HCT116 (cell line): ENCODE data around the gene NBAS. TPM values are rescaled to one million over a fixed set of nuclear protein-coding genes. Genes with fewer than 3 reads are reported as not detected.

Experiments used
- ATAC-seq: fragments of 200-7000 bp; cut with Tn5 transposase; 2 replicates; pipeline ENCODE4 v1.9.1; 2020; ENCODE audit warnings: mild to moderate bottlenecking, moderate library complexity
- BruUV-seq: library from RNA; stranded (reverse); fragments of 400-500 nt; replicated peaks from 2 replicates; lab custom pipeline; 2021; lab: Mats Ljungman, UMichigan
- CTCF ChIA-PET: fragments of 300-600 bp; sonication (Branson Sonifier 250); formaldehyde crosslinking; loops from one replicate; lab custom pipeline; 2021; ENCODE audit warnings: antibody characterized with exemption; lab: Charles Lee
- POLR2A ChIA-PET: fragments of 300-600, 350-600 bp; sonication (Branson Sonifier 250); formaldehyde crosslinking; loops from one replicate; lab custom pipeline; 2021; ENCODE audit warnings: antibody characterized with exemption; lab: Charles Lee
- RAD21 ChIA-PET, 2 experiments: fragments of 300-600 bp; sonication (Branson Sonifier 250); formaldehyde crosslinking; loops; one replicate each; lab custom pipeline; 2023; ENCODE audit warnings: low total read pairs in 2 of 2; ENCODE audit not compliant: uncharacterized antibody in 2 of 2, unreplicated experiment in 2 of 2, low non-redundant PET in 1 of 2; lab: Charles Lee
- DNase-seq: peaks from one replicate; pipeline ENCODE4 v3.0.0-alpha.2; 2010; ENCODE audit warnings: low read depth, low spot score
- H2AFZ ChIP-seq: fragments of 200-600 bp; shearing (Covaris generic), sonication (generic); 2 replicates; pipeline ENCODE4 v1.6.1; 2017; ENCODE audit warnings: low read depth, mixed run types, mixed read lengths, antibody characterized with exemption, low read length; ENCODE audit not compliant: poor library complexity, severe bottlenecking
- H3K27ac ChIP-seq: 2 replicates; pipeline ENCODE4 v1.5.1; 2012; ENCODE audit warnings: low read depth, low read length
- H3K27me3 ChIP-seq: fragments of 200-600 bp; sonication (generic); 2 replicates; pipeline ENCODE4 v1.6.1; 2016; ENCODE audit warnings: mixed run types, low read length, mixed read lengths; ENCODE audit not compliant: insufficient read depth
- H3K36me3 ChIP-seq, 2 experiments: fragments of 200-500 bp in 1 of 2; fragments of 200-600 bp in 1 of 2; sonication (Bioruptor generic) in 1 of 2; sonication (generic) in 1 of 2; 2 replicates each; pipeline versions ENCODE4 v1.5.1 to v1.6.1; 2014 to 2016; ENCODE audit warnings: low read length in 2 of 2, inconsistent platforms in 1 of 2, mixed read lengths in 1 of 2, mixed run types in 1 of 2; ENCODE audit not compliant: insufficient read depth in 2 of 2, control insufficient read depth in 1 of 2
- H3K4me1 ChIP-seq, 2 experiments: fragments of 200-600 bp in 1 of 2; sonication (generic) in 1 of 2; 2 replicates each; pipeline versions ENCODE4 v1.5.1 to v1.6.1; 2012 to 2017; ENCODE audit warnings: low read length in 2 of 2, inconsistent platforms in 1 of 2, mild to moderate bottlenecking in 1 of 2, mixed read lengths in 1 of 2, mixed run types in 1 of 2, moderate library complexity in 1 of 2; ENCODE audit not compliant: insufficient read depth in 2 of 2, control insufficient read depth in 1 of 2
- H3K4me2 ChIP-seq: fragments of 200-600 bp; sonication (generic); 2 replicates; pipeline ENCODE4 v1.6.1; 2017; ENCODE audit warnings: mixed run types, low read length, mixed read lengths
- H3K4me3 ChIP-seq, 2 experiments: fragments of 200-600 bp in 1 of 2; sonication (generic) in 1 of 2; replicated peaks in 1 of 2; 2 replicates each; pipeline ENCODE4 v1.5.1; 2011 to 2016; ENCODE audit warnings: low read length in 2 of 2, control low read depth in 1 of 2, low read depth in 1 of 2, mild to moderate bottlenecking in 1 of 2, mixed read lengths in 1 of 2, mixed run types in 1 of 2
- H3K79me2 ChIP-seq: fragments of 200-600 bp; sonication (generic); 2 replicates; pipeline ENCODE4 v1.6.1; 2017; ENCODE audit warnings: mild to moderate bottlenecking, mixed run types, low read length, moderate library complexity, mixed read lengths; ENCODE audit not compliant: insufficient read depth
- H3K9ac ChIP-seq: fragments of 200-600 bp; sonication (generic); 2 replicates; pipeline ENCODE4 v1.6.1; 2016; ENCODE audit warnings: low read length, mixed read lengths
- H3K9me2 ChIP-seq: fragments of 200-600 bp; sonication (generic), shearing (Covaris generic); 2 replicates; pipeline ENCODE4 v1.6.1; 2017; ENCODE audit warnings: mixed run types, mild to moderate bottlenecking, moderate library complexity; ENCODE audit not compliant: insufficient read depth
- H3K9me3 ChIP-seq, 2 experiments: fragments of 200-500 bp in 1 of 2; fragments of 200-600 bp in 1 of 2; sonication (Bioruptor generic) in 1 of 2; sonication (generic) in 1 of 2; 2 replicates each; pipeline ENCODE4 v1.6.1; 2014 to 2017; ENCODE audit warnings: low read length in 2 of 2, mixed read lengths in 2 of 2, inconsistent platforms in 1 of 2, low read depth in 1 of 2, mild to moderate bottlenecking in 1 of 2, mixed run types in 1 of 2, moderate library complexity in 1 of 2; ENCODE audit not compliant: control insufficient read depth in 1 of 2, insufficient read depth in 1 of 2
- H4K20me1 ChIP-seq: fragments of 200-600 bp; sonication (generic), shearing (Covaris generic); 2 replicates; pipeline ENCODE4 v1.6.1; 2017; ENCODE audit warnings: mixed run types, mild to moderate bottlenecking, moderate library complexity; ENCODE audit not compliant: insufficient read depth
- CBX3 ChIP-seq: IDR thresholded peaks from 2 replicates; pipeline ENCODE4 v1.6.1; 2012; ENCODE audit warnings: low read depth
- CEBPB ChIP-seq: IDR thresholded peaks from 2 replicates; pipeline ENCODE4 v1.6.1; 2012; ENCODE audit warnings: low read depth
- ELF1 ChIP-seq: IDR thresholded peaks from 2 replicates; pipeline ENCODE4 v1.6.1; 2012; ENCODE audit warnings: low read depth, borderline replicate concordance
- EZH2 ChIP-seq: fragments of 200-600 bp; sonication (generic); IDR thresholded peaks from 2 replicates; pipeline ENCODE4 v1.6.1; 2017; ENCODE audit warnings: antibody characterized with exemption, mixed run types
- EZH2phosphoT487 ChIP-seq: fragments of 200-600 bp; IDR thresholded peaks from 2 replicates; pipeline ENCODE4 v1.6.1; 2018; ENCODE audit warnings: antibody characterized with exemption, borderline replicate concordance
- FOSL1 ChIP-seq: IDR thresholded peaks from 2 replicates; pipeline ENCODE4 v1.6.1; 2012; ENCODE audit warnings: low read depth
- POLR2AphosphoS5 ChIP-seq: IDR thresholded peaks from 2 replicates; pipeline ENCODE4 v1.6.1; 2011; ENCODE audit warnings: mild to moderate bottlenecking, low read depth, low read length, moderate library complexity
- RAD21 ChIP-seq: IDR thresholded peaks from 2 replicates; pipeline ENCODE4 v1.6.1; 2012; ENCODE audit warnings: low read depth, mild to moderate bottlenecking
- SIN3A ChIP-seq: IDR thresholded peaks from 2 replicates; pipeline ENCODE4 v1.6.1; 2012; ENCODE audit warnings: low read depth
- SRF ChIP-seq: IDR thresholded peaks from 2 replicates; pipeline ENCODE4 v1.6.1; 2012; ENCODE audit warnings: low read depth
- intact Hi-C: fragments of 100-400 bp; cut with micrococcal nuclease; formaldehyde crosslinking; loops from 2 replicates; pipeline ENCODE4 v1.10.0; 2022
- total RNA-seq: library from RNA; stranded (reverse); gene quantifications from one replicate; pipeline ENCODE4 v1.2.1, GENCODE V29; 2021; ENCODE audit not compliant: unreplicated experiment
- TF ChIP-seq, protein P1 (sequence below): IDR thresholded peaks from 2 replicates; pipeline ENCODE4 v1.6.1; 2011; ENCODE audit warnings: mild to moderate bottlenecking, low read length, moderate library complexity; ENCODE audit not compliant: insufficient replicate concordance; ENCODE audit errors: extremely low read depth
- TF ChIP-seq, protein P2 (sequence below): IDR thresholded peaks from 2 replicates; pipeline ENCODE4 v1.6.1; 2012
- TF ChIP-seq, protein P3 (sequence below), 3 experiments: fragments of 200-600 bp in 1 of 3; sonication (generic) in 1 of 3; IDR thresholded peaks in 2 of 3; conservative IDR thresholded peaks in 1 of 3; 2 replicates each; pipeline ENCODE4 v1.5.1; 2012 to 2017; ENCODE audit warnings: low read depth in 2 of 3, low read length in 2 of 3, antibody characterized with exemption in 1 of 3, borderline replicate concordance in 1 of 3, control low read depth in 1 of 3, mild to moderate bottlenecking in 1 of 3, mixed read lengths in 1 of 3, mixed run types in 1 of 3, moderate library complexity in 1 of 3; ENCODE audit not compliant: insufficient read depth in 1 of 3
- TF ChIP-seq, protein P4 (sequence below): IDR thresholded peaks from 2 replicates; pipeline ENCODE4 v1.6.1; 2012; ENCODE audit warnings: low read depth

Gene NBAS
- total RNA-seq, 1 experiment from 2014 or later = 32.8 TPM

DNA sequence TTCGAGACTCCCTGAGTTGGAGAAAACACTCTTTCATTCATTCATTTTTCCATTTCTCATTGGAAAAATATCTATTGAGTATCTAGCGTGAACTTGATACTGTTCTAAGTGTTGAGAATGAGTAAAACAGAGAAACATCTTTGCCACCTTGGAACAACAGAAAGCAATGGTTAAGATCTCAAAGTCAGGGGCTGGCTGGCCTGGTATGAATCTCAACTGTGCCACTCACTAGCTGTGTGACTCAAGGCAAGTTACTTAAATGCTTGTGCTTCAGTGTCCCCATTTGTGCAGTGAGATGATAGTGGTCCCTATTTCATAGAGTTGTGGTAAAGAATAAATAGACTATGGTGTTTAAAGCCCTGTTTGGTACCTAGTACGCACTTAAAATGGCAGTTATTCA, 415.2 kb downstream of the NBAS start (continued):
- TF ChIP-seq, protein P1, sequence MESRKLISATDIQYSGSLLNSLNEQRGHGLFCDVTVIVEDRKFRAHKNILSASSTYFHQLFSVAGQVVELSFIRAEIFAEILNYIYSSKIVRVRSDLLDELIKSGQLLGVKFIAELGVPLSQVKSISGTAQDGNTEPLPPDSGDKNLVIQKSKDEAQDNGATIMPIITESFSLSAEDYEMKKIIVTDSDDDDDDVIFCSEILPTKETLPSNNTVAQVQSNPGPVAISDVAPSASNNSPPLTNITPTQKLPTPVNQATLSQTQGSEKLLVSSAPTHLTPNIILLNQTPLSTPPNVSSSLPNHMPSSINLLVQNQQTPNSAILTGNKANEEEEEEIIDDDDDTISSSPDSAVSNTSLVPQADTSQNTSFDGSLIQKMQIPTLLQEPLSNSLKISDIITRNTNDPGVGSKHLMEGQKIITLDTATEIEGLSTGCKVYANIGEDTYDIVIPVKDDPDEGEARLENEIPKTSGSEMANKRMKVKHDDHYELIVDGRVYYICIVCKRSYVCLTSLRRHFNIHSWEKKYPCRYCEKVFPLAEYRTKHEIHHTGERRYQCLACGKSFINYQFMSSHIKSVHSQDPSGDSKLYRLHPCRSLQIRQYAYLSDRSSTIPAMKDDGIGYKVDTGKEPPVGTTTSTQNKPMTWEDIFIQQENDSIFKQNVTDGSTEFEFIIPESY = no peak
- TF ChIP-seq CEBPB (no peak), RAD21 (no peak), ELF1 (no peak), SIN3A (no peak), EZH2phosphoT487 (no peak)

DNA sequence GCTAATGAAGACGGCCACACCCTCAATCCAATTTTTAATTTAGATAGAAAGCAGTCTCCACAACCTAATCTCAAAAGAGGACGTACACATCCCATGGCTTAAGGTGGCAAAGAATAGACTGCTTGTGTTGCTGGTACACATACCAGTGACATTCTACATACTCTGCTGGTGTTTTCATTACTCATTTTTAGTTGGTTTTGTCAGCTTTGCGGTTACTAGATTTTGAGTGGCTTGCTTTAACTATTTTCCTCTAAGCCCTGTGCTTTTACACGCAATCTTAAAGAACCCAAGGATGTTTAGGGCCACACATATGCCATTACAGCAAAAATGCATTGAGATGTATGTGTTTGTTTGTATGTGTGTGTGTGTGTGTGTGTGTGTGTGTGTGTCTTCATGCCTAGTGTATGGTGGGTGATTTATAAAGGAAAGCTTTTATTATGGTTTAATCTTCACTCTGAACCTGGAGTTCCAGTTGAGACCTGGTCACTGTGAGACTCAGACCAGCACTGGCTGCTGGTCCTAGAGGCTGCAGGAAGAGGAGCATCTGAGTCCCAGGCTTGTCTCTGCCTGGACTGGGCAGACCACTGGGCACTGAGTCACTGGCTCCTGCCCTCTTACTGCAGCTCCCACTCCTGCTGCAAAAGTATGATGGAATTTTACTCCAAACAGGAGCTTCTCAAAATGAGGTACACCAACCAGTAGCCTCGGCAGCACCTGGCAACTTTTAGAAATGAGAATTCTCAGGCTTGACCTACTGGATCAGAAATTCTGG, 415.9 kb downstream of the NBAS start:
- DNase-seq = no peak
- Histone ChIP-seq H2AFZ (no peak overlapping the region), H3K27me3 (0 out of 2 replicates have a peak, but pooled peaks cover 4% of the 10 kb centered on the region), H3K27ac (no peak overlapping the region), H3K9ac (no peak overlapping the region), H3K79me2 (no peaks in the 10 kb centered on the region)
- intact Hi-C loops = no loop called here
- TF ChIP-seq CEBPB = no peak
- no peak for TF ChIP-seq CBX3
- no peak for TF ChIP-seq ELF1
- TF ChIP-seq RAD21 = no peak
- TF ChIP-seq, protein P2, sequence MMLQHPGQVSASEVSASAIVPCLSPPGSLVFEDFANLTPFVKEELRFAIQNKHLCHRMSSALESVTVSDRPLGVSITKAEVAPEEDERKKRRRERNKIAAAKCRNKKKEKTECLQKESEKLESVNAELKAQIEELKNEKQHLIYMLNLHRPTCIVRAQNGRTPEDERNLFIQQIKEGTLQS = no peak
- TF ChIP-seq, protein P3, sequence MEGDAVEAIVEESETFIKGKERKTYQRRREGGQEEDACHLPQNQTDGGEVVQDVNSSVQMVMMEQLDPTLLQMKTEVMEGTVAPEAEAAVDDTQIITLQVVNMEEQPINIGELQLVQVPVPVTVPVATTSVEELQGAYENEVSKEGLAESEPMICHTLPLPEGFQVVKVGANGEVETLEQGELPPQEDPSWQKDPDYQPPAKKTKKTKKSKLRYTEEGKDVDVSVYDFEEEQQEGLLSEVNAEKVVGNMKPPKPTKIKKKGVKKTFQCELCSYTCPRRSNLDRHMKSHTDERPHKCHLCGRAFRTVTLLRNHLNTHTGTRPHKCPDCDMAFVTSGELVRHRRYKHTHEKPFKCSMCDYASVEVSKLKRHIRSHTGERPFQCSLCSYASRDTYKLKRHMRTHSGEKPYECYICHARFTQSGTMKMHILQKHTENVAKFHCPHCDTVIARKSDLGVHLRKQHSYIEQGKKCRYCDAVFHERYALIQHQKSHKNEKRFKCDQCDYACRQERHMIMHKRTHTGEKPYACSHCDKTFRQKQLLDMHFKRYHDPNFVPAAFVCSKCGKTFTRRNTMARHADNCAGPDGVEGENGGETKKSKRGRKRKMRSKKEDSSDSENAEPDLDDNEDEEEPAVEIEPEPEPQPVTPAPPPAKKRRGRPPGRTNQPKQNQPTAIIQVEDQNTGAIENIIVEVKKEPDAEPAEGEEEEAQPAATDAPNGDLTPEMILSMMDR (IDR thresholded peaks at IDR 0.05 in 2 of 3, conservative IDR thresholded peaks at IDR 0.05 in 1 of 3; ENCODE audit: borderline replicate concordance in 1 of 3, insufficient read depth in 1 of 3, low read depth in 2 of 3, low read length in 2 of 3) = no peak
- TF ChIP-seq, protein P4, sequence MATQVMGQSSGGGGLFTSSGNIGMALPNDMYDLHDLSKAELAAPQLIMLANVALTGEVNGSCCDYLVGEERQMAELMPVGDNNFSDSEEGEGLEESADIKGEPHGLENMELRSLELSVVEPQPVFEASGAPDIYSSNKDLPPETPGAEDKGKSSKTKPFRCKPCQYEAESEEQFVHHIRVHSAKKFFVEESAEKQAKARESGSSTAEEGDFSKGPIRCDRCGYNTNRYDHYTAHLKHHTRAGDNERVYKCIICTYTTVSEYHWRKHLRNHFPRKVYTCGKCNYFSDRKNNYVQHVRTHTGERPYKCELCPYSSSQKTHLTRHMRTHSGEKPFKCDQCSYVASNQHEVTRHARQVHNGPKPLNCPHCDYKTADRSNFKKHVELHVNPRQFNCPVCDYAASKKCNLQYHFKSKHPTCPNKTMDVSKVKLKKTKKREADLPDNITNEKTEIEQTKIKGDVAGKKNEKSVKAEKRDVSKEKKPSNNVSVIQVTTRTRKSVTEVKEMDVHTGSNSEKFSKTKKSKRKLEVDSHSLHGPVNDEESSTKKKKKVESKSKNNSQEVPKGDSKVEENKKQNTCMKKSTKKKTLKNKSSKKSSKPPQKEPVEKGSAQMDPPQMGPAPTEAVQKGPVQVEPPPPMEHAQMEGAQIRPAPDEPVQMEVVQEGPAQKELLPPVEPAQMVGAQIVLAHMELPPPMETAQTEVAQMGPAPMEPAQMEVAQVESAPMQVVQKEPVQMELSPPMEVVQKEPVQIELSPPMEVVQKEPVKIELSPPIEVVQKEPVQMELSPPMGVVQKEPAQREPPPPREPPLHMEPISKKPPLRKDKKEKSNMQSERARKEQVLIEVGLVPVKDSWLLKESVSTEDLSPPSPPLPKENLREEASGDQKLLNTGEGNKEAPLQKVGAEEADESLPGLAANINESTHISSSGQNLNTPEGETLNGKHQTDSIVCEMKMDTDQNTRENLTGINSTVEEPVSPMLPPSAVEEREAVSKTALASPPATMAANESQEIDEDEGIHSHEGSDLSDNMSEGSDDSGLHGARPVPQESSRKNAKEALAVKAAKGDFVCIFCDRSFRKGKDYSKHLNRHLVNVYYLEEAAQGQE = no peak
- no peak for TF ChIP-seq EZH2
- no peak for TF ChIP-seq FOSL1
- TF ChIP-seq POLR2AphosphoS5 = no peak
- TF ChIP-seq SRF = no peak
- TF ChIP-seq, all 23 proteins: peak for 0
- Histone ChIP-seq H3K4me3 (no peak overlapping the region), H3K9me3 (no peaks in the 10 kb centered on the region), H3K36me3 (no peaks in the 10 kb centered on the region), H4K20me1 (no peaks in the 10 kb centered on the region), H3K9me2 (no peaks in the 10 kb centered on the region), H3K4me1 (no peaks in the 10 kb centered on the region), H3K4me2 (no peak overlapping the region)
- RAD21 ChIA-PET = no interaction called here
- no TSS peak for BruUV-seq
- ATAC-seq = no peak
- CTCF ChIA-PET = no interaction called here
- POLR2A ChIA-PET = interaction anchor here (0.6 kb wide), 1 partner anchor 349 kb away, joined by 3 read pairs; no protein-coding TSS in a partner anchor
